GM18526 (cell line): Measurements from ENCODE around the gene EML1.

Experiments
- POLR2A ChIP-seq: IDR thresholded peaks from 3 replicates; pipeline ENCODE4 v1.6.1; 2011; ENCODE audit not compliant: insufficient read length; ENCODE audit errors: extremely low read depth

EML1 gene

GRCh38 chr14:99803803-99804202, 10.6 kb downstream of the EML1 start:
- TF ChIP-seq POLR2A: no peak

DNA sequence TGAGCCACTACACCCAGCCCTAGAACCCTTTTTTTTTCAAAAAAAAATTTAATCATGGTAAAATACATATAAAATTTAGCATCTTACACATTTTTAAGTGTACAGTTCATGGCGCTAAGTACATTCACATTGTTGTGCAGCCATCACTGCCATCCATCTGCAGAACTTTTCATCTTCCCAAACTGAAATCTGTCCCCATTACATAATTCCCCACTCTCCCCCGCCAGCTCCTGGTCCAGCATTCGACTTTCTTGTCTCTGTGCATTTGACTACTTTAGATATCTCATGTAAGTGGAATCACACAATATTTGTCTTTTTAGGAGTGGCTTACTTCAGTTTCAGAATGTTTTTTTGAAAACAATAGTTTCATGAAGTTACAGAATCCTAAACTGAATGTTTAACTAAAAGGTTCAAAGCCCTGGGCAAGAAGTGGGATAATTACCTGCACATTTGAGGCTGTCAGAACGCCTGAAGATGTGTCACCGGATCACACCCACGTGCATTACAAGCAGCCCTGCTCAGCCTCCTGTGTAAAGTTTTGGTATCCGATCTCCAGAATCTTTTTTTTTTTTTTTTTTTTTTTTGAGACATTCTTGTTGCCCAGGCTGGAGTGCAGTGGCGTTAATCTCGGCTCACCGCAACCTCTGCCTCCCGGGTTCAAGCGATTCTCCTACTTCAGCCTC, 12.7 kb downstream of the EML1 start:
- TF ChIP-seq POLR2A: no peak

DNA sequence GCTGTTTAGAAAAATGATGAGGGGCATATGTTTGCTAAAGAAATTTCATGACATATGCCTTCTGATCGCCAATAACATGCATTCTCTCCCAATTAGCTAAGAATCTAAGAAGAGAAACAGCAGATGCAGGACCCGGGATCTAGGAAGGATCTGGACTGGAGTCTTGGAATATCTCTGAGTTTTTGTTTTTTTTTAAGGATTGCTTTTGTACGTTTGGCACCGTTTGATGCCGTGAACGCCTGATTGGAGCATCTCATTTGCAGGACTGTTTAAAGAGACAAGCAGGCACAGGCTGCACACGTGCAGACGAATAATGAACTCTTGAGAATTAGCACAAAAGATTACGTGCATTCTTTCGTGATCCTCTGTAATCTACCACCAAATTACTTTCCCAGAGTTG, 13.6 kb downstream of the EML1 start:
- TF ChIP-seq POLR2A: no peak

GRCh38 chr14:99807413-99808153, 14.4 kb downstream of the EML1 start:
- TF ChIP-seq POLR2A: no peak

- no peak for TF ChIP-seq POLR2A
These were observed 14.9 kb downstream of the EML1 start for GRCh38 chr14:99808154-99808505.

- TF ChIP-seq POLR2A: no peak
These were observed 15.3 kb downstream of the EML1 start for GRCh38 chr14:99808515-99808914.

- TF ChIP-seq POLR2A: no peak
These were observed 16.1 kb downstream of the EML1 start for GRCh38 chr14:99809360-99809759.

GRCh38 chr14:99809859-99810558, 16.8 kb downstream of the EML1 start:
- no peak for TF ChIP-seq POLR2A

GRCh38 chr14:99810559-99810874, 17.3 kb downstream of the EML1 start:
- TF ChIP-seq POLR2A: no peak

- no peak for TF ChIP-seq POLR2A
These were observed 19.0 kb downstream of the EML1 start for GRCh38 chr14:99812096-99812750.

DNA sequence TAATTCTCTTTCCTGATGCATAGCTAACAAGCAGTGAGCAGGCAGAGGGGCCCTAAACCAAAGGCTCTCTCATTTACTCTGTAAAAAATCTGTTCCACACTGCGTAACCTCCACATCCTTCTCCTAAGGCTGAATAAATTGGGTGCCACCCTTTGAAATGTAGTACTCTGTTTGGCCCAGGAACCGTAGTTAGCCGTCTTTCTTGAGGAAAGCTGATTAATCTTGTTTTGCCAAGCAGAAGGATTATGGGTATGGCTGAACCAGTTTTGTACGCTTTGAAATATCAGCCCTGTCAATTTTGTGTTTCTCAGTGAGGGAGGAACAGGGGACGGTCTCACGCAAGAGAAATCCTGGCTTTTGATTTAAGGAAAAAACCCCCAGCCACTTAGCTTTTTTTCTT, 19.7 kb downstream of the EML1 start:
- TF ChIP-seq POLR2A: no peak

DNA sequence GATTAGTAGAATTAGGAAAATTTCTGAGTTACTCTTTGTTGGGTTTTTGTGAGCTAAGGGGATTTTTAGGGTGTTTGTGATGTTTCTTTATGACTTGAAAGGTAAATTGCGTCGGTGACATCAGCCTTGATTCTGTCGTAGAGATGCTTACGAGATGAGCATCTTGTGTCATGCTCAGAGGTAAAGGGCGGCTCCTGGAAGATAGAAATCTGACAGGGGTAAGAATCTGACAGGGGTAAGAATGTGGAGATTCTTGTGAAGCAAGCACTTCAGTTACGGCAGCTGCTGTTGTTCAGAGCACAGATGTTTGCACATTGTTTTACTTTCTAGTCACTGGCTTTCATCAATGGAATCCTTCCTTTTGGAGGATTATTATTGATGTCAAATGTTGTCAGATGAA, 22.5 kb downstream of the EML1 start:
- no peak for TF ChIP-seq POLR2A

- no peak for TF ChIP-seq POLR2A
These were observed 23.0 kb downstream of the EML1 start for GRCh38 chr14:99816217-99816616.

GRCh38 chr14:99816642-99817041, 23.4 kb downstream of the EML1 start:
- no peak for TF ChIP-seq POLR2A

GRCh38 chr14:99817331-99817730, 24.1 kb downstream of the EML1 start:
- no peak for TF ChIP-seq POLR2A

GRCh38 chr14:99818503-99819036, 25.4 kb downstream of the EML1 start:
- TF ChIP-seq POLR2A: no peak
